ENCODE measurements around the gene STRIP1. TPM values are rescaled to one million over a fixed set of nuclear protein-coding genes. Genes with fewer than 3 reads are reported as not detected.
"Not testable (repeated sequence)": the region's sequence is repeated elsewhere in the genome, so short reads cannot be mapped to it uniquely, and the experiment has no call there.

The STRIP1 gene
- total and polyA plus RNA-seq, 4 experiments from 2014 or later = 16.5 to 73.3 (median 51.7) TPM

DNA sequence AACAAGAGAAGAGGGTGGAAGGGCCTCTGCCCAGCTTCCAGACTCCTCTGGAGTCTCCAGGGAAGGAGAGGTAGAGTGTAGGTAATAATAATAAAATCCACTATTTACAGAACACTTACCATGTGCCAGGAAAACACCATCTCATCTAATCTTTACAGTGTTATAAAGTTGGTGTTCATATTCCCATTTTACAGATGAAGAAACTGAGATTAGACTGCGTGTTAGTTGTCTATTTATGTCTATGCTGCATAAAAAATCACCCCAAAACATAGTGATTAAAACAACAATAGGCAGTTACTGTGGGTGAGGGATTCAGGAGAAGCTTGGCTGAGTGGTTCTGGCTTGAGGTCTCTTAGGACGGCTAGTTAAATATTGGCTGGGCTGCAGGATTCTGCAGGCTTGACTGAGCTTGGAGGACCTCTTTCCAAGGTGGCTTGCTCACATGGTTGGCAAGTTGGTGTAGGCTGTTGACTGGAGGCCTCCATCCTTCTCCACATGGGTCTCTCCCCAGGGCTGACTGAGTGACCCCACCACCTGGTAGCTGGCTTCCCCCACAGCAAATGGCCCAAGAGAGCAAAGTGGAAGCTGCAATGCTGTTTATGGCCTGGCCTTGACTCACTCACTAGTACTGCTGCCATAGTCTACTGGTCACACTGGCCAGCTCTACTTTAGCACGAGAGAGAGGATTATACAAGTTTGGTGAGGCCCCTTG is 42.5 kb downstream of the STRIP1 start:
- Histone ChIP-seq H3K9me3 (ENCODE audit: control insufficient read depth in 1 of 2, low read length in 2 of 2) (no peaks in the 10 kb centered on the region), H3K4me3 (ENCODE audit: low read length in 2 of 2) (no peak overlapping the region), H3K27me3 (ENCODE audit: insufficient read depth, low read length) (peaks cover under 1% of the 10 kb centered on the region), H3K27ac (ENCODE audit: low read depth, low read length) (no peak overlapping the region), H3K36me3 (ENCODE audit: insufficient read depth, low read length) (no peaks in the 10 kb centered on the region), H3K4me1 (ENCODE audit: insufficient read depth, low read length) (no peaks in the 10 kb centered on the region)
- ChIA-PET CTCF (ENCODE audit: partially characterized antibody) (interaction anchor here (0.8 to 3.1 kb wide), 4 partner anchors 11 to 29 kb away, joined by 3 to 13 read pairs (median 4); no protein-coding TSS in a partner anchor), POLR2A (ENCODE audit: partially characterized antibody) (no interaction called here)
- Mint-ChIP-seq H3K4me1 (no peaks in the 10 kb centered on the region), H3K36me3 (no peaks in the 10 kb centered on the region), H3K4me3 (no peak overlapping the region), H3K27ac (no peak overlapping the region), H3K27me3 (peaks cover 11 to 34% of the 10 kb centered on the region in 2 donors), H3K9me3 (no peaks in the 10 kb centered on the region)
- intact Hi-C loops (cut with micrococcal nuclease) = no loop called here
- DNase-seq = no peak

DNA sequence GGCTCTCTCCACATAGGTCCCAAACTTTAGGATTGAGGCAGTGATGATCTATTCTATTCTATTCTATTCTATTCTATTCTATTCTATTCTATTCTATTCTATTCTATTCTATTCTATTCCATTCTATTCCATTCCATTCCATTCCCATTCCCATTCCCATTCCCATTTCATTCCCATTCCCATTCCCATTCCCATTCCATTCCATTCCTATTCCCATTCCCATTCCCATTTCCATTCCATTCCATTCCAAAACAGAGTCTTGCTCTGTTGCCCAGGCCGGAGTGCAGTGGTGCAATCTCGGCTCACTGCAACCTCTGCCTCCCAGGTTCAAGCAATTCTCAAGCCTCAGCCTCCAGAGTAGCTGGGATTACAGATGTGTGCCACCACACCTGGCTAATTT is 45.6 kb downstream of the STRIP1 start:
- POLR2A ChIA-PET (ENCODE audit: partially characterized antibody); CTCF ChIA-PET (ENCODE audit: partially characterized antibody); intact Hi-C loops (cut with micrococcal nuclease): not testable (repeated sequence)

DNA sequence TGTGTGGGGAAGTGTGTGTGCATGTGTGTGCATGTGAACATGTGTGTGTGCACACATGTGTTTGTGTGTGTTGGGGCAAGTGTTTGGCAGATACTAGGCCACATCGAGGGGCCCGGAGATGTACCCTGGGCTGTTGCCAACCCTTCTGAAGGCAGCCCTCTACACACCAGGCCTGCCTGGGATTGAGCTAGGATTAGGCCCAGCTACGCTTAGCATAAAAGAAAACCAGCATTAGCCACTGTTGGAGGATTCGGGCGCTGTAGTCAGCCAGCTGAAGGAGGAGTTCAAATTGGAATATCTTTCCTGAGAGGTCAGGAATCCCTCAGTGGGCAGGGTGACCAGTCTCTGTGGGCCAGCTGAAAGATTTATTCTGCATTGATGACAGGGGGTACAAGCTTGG is 46.6 kb downstream of the STRIP1 start:
- Histone ChIP-seq H3K27ac (ENCODE audit: low read depth, low read length) (no peak overlapping the region), H3K4me3 (ENCODE audit: low read length in 2 of 2) (no peak overlapping the region), H3K36me3 (ENCODE audit: insufficient read depth, low read length) (no peaks in the 10 kb centered on the region), H3K4me1 (ENCODE audit: insufficient read depth, low read length) (peaks cover 12% of the 10 kb centered on the region), H3K9me3 (ENCODE audit: control insufficient read depth in 1 of 2, low read length in 2 of 2) (no peaks in the 10 kb centered on the region), H3K27me3 (ENCODE audit: insufficient read depth, low read length) (peaks cover 24% of the 10 kb centered on the region)
- Mint-ChIP-seq H3K27me3 (peaks cover 31 to 42% of the 10 kb centered on the region in 2 donors), H3K4me3 (no peak overlapping the region), H3K27ac (no peak overlapping the region), H3K4me1 (peaks cover 8 to 18% (median 13%) of the 10 kb centered on the region in 4 donors), H3K36me3 (peaks cover 0 to 2% of the 10 kb centered on the region in 2 donors), H3K9me3 (no peaks in the 10 kb centered on the region)
- DNase-seq = no peak
- intact Hi-C loops (cut with micrococcal nuclease) = no loop called here
- CTCF ChIA-PET (ENCODE audit: partially characterized antibody) = interaction anchor here (0.8 to 1.5 kb wide), 4 partner anchors 10 to 51 kb away, joined by 3 to 6 read pairs (median 3); no protein-coding TSS in a partner anchor
- POLR2A ChIA-PET (ENCODE audit: partially characterized antibody) = no interaction called here

More for the DNA sequence above, 45.6 kb downstream of the STRIP1 start:
- H3K4me3 Mint-ChIP-seq; H3K4me3 ChIP-seq (ENCODE audit: low read length in 2 of 2); H3K27ac Mint-ChIP-seq; H3K36me3 Mint-ChIP-seq; DNase-seq; H3K4me1 ChIP-seq (ENCODE audit: insufficient read depth, low read length); H3K9me3 Mint-ChIP-seq; H3K27ac ChIP-seq (ENCODE audit: low read depth, low read length); H3K9me3 ChIP-seq (ENCODE audit: control insufficient read depth in 1 of 2, low read length in 2 of 2); H3K36me3 ChIP-seq (ENCODE audit: insufficient read depth, low read length): not testable (repeated sequence)
- peaks cover 26 to 41% of the 10 kb centered on the region in 2 donors for H3K27me3 Mint-ChIP-seq
- peaks cover 16% of the 10 kb centered on the region for H3K27me3 ChIP-seq (ENCODE audit: insufficient read depth, low read length)
- peaks cover 6 to 15% (median 13%) of the 10 kb centered on the region in 4 donors for H3K4me1 Mint-ChIP-seq

DNA sequence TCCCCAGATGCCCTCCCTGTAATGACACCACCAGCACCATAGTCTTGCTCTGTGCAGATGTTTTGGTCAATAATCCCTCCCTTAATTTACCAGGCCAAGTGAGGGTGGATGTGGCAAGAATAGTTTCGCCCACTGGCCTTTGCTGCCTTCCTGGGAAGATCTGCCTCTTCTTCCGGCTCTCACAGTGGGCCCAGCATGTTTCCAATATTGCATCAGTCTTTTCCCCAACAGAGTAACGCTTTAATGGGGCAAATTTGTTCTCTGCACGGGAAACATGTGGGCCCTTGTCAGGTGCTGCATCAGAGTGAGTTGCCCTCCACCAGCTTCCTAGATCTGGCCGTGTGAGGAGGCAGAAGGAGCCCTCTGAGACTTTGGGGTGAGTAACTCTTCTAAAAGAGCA is 48.1 kb downstream of the STRIP1 start:
- Mint-ChIP-seq H3K4me1 (peaks cover 8 to 18% (median 13%) of the 10 kb centered on the region in 4 donors), H3K27ac (no peak overlapping the region), H3K36me3 (peaks cover 0 to 2% of the 10 kb centered on the region in 2 donors), H3K4me3 (peak overlapping the region in 6 of 8 donors; percentile 3 to 89 (median 31)), H3K27me3 (peaks cover 33 to 47% of the 10 kb centered on the region in 2 donors), H3K9me3 (no peaks in the 10 kb centered on the region)
- POLR2A ChIA-PET (ENCODE audit: partially characterized antibody) = no interaction called here
- intact Hi-C loops (cut with micrococcal nuclease) = no loop called here
- no peak for DNase-seq
- peaks cover 12% of the 10 kb centered on the region for H3K4me1 ChIP-seq (ENCODE audit: insufficient read depth, low read length)
- H3K27ac ChIP-seq (ENCODE audit: low read depth, low read length) = no peak overlapping the region
- H3K9me3 ChIP-seq (ENCODE audit: control insufficient read depth in 1 of 2, low read length in 2 of 2) = no peaks in the 10 kb centered on the region
- CTCF ChIA-PET (ENCODE audit: partially characterized antibody) = no interaction called here
- no peaks in the 10 kb centered on the region for H3K36me3 ChIP-seq (ENCODE audit: insufficient read depth, low read length)
- H3K27me3 ChIP-seq (ENCODE audit: insufficient read depth, low read length) = peaks cover 28% of the 10 kb centered on the region
- no peak overlapping the region for H3K4me3 ChIP-seq (ENCODE audit: low read length in 2 of 2)

DNA sequence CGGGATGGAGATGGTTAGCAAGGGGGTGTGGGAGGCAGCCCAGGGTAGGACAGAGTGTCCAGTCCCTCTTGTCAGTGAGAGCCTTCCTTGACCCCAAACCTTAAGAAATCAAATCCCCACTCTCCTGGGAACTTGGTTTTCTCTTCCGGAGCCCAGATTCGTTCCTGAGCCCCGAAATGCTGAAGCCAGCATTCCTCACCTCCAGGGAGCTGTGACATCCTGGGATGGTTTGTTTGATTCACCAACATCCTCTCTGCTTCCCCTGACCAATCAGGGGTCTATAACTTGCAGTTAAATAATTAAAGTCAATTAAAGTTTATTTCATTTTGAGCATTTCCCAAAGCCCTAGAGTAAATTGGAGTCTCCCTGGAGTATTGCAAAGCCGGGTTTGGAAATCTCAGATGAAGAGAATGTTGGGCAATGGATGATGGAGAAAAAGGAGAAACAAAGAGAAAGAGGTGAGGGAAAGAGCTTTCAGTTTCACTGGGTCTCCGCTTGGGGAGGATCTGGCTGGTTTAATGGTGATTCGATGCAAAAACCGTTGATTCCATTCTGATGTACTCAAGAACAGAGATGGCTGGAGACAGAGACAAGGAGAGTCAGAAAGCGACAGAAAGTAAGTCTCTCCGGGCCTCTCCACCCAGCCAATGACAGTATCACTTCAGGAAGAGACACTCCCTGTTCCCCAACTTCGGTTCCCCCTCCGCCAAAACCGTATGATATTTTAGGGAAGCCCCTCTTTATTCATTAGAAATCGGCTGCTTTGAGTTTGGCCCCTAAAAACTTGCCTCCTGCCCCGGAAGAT is 48.8 kb downstream of the STRIP1 start:
- H3K36me3 Mint-ChIP-seq = peaks cover 0 to 2% of the 10 kb centered on the region in 2 donors
- H3K27ac ChIP-seq (ENCODE audit: low read depth, low read length) = no peak overlapping the region
- H3K9me3 Mint-ChIP-seq = no peaks in the 10 kb centered on the region
- peaks cover 12% of the 10 kb centered on the region for H3K4me1 ChIP-seq (ENCODE audit: insufficient read depth, low read length)
- H3K4me3 Mint-ChIP-seq = peak overlapping the region; percentile 79 to 94 (median 89)
- ChIA-PET POLR2A (ENCODE audit: partially characterized antibody) (no interaction called here), CTCF (ENCODE audit: partially characterized antibody) (interaction anchor here (1.2 kb wide), 1 partner anchor 21 kb away, joined by 4 read pairs; no protein-coding TSS in a partner anchor)
- DNase-seq = peak in 1 of 5 donors; percentile 3
- peaks cover 36 to 51% of the 10 kb centered on the region in 2 donors for H3K27me3 Mint-ChIP-seq
- intact Hi-C loops (cut with micrococcal nuclease) = no loop called here
- peaks cover 9 to 22% (median 14%) of the 10 kb centered on the region in 4 donors for H3K4me1 Mint-ChIP-seq
- no peaks in the 10 kb centered on the region for H3K9me3 ChIP-seq (ENCODE audit: control insufficient read depth in 1 of 2, low read length in 2 of 2)
- no peaks in the 10 kb centered on the region for H3K36me3 ChIP-seq (ENCODE audit: insufficient read depth, low read length)
- peak overlapping the region in 1 of 2 donors; percentile 59 for H3K4me3 ChIP-seq (ENCODE audit: low read length in 2 of 2)
- H3K27ac Mint-ChIP-seq = peak overlapping the region in 1 of 7 donors; percentile 20
- H3K27me3 ChIP-seq (ENCODE audit: insufficient read depth, low read length) = peaks cover 28% of the 10 kb centered on the region

DNA sequence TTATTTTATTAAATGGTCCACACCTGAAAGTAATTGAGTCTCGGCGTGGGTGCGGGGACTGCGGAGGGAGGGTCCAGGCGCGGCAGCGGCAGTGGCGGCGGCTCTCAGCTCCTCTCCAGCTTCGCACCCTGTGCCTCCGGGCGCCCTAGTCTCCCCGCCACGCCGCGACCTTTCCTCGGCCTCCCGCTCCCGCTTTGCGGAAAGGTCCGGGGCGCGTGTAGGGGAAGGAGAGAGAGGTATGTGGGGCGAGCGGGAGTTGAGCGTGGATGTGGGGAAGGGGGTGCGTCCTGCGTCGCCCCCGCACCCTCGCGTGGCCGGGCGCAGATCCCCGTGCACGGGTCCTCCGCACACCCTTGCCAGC is 49.4 kb downstream of the STRIP1 start:
- H3K36me3 ChIP-seq (ENCODE audit: insufficient read depth, low read length) = no peaks in the 10 kb centered on the region
- no peak for DNase-seq
- CTCF ChIA-PET (ENCODE audit: partially characterized antibody) = interaction anchor here (1.2 to 1.4 kb wide), 2 partner anchors 10 to 20 kb away, joined by 3 to 4 read pairs; no protein-coding TSS in a partner anchor

More for the DNA sequence above, 49.4 kb downstream of the STRIP1 start:
- Histone ChIP-seq H3K4me3 (ENCODE audit: low read length in 2 of 2) (peak overlapping the region; percentile 59 to 63), H3K27me3 (ENCODE audit: insufficient read depth, low read length) (peaks cover 28% of the 10 kb centered on the region), H3K27ac (ENCODE audit: low read depth, low read length) (no peak overlapping the region), H3K9me3 (ENCODE audit: control insufficient read depth in 1 of 2, low read length in 2 of 2) (no peaks in the 10 kb centered on the region), H3K4me1 (ENCODE audit: insufficient read depth, low read length) (peaks cover 12% of the 10 kb centered on the region)
- Mint-ChIP-seq H3K4me1 (peaks cover 9 to 22% (median 14%) of the 10 kb centered on the region in 4 donors), H3K4me3 (peak overlapping the region; percentile 79 to 94 (median 89)), H3K27ac (no peak overlapping the region), H3K27me3 (peaks cover 38 to 47% of the 10 kb centered on the region in 2 donors), H3K36me3 (peaks cover 0 to 2% of the 10 kb centered on the region in 2 donors), H3K9me3 (no peaks in the 10 kb centered on the region)
- POLR2A ChIA-PET (ENCODE audit: partially characterized antibody) = no interaction called here
- intact Hi-C loops (cut with micrococcal nuclease) = no loop called here

All from CD4-positive, alpha-beta memory T cell (primary cell).